GM11168 (cell line): ENCODE measurements around the gene HOXD8.

Experiments
- in situ Hi-C: fragments of 300-500 bp; cut with MboI; formaldehyde crosslinking; loops from one replicate; pipeline ENCODE4 v1.12.0; 2022; ENCODE audit warnings: low sequenced_read_pairs; ENCODE audit not compliant: unreplicated experiment

The HOXD8 gene

GRCh38 chr2:176114120-176114929, 15.2 kb upstream of the HOXD8 start:
- in situ Hi-C loops, result no loop called here

GRCh38 chr2:176114930-176115625, 14.4 kb upstream of the HOXD8 start:
- in situ Hi-C loops, result no loop called here

GRCh38 chr2:176115883-176116813, 13.4 kb upstream of the HOXD8 start, which contains the start of gene HOXD10:
Gene HOXD10 (plus strand): TSS chr2:176116778. CDS start chr2:176116834, 56 bp downstream.
- in situ Hi-C loops, result no loop called here

GRCh38 chr2:176117162-176117822, 12.2 kb upstream of the HOXD8 start:
- in situ Hi-C loops, result no loop called here

GRCh38 chr2:176117823-176118371, 11.6 kb upstream of the HOXD8 start:
- in situ Hi-C loops, result no loop called here

- in situ Hi-C loops, result no loop called here
These were observed 10.7 kb upstream of the HOXD8 start for GRCh38 chr2:176118601-176119339.

- in situ Hi-C loops, result loop anchor here (10.0 kb wide), 2 partner anchors 514 to 1024 kb away; no protein-coding TSS in a partner anchor
These were observed 8.9 kb upstream of the HOXD8 start for GRCh38 chr2:176120364-176121189.

GRCh38 chr2:176121190-176122051, 8.1 kb upstream of the HOXD8 start:
- in situ Hi-C loops, result loop anchor here (10.0 kb wide), 2 partner anchors 513 to 1023 kb away; no protein-coding TSS in a partner anchor

- in situ Hi-C loops, result loop anchor here (10.0 kb wide), 2 partner anchors 513 to 1023 kb away; no protein-coding TSS in a partner anchor
These were observed 7.3 kb upstream of the HOXD8 start for GRCh38 chr2:176122052-176122682.

GRCh38 chr2:176122683-176123410, 6.7 kb upstream of the HOXD8 start, which contains the start of gene HOXD9:
Gene HOXD9 (plus strand): TSS chr2:176122719. CDS start chr2:176122769, 50 bp downstream.
- in situ Hi-C loops, result loop anchor here (10.0 kb wide), 2 partner anchors 512 to 1022 kb away; no protein-coding TSS in a partner anchor

GRCh38 chr2:176123411-176124109, 5.9 kb upstream of the HOXD8 start:
- in situ Hi-C loops, result loop anchor here (10.0 kb wide), 2 partner anchors 511 to 1021 kb away; no protein-coding TSS in a partner anchor

GRCh38 chr2:176124110-176124946, 5.2 kb upstream of the HOXD8 start:
- in situ Hi-C loops, result loop anchor here (10.0 kb wide), 2 partner anchors 510 to 1020 kb away; no protein-coding TSS in a partner anchor

- in situ Hi-C loops, result loop anchor here (10.0 to 25.0 kb wide), 4 partner anchors 437 to 1020 kb away; no protein-coding TSS in a partner anchor
These were observed 4.3 kb upstream of the HOXD8 start for GRCh38 chr2:176124947-176125771.
